Stimulated activated CD4-positive, alpha-beta T cell treated with anti-CD3 and anti-CD28 coated beads, Interleukin-2, amount 100 ng/mL, for 48 hours (primary cell): ENCODE results near the gene SKOR2.
"Not testable (repeated sequence)": the region's sequence is repeated elsewhere in the genome, so short reads cannot be mapped to it uniquely, and the experiment has no call there.

ENCODE experiments used
- DNase-seq, 2 donors: peaks; one replicate each; pipeline ENCODE4 v3.0.0-alpha.2; 2020

The SKOR2 gene

GRCh38 chr18:47187721-47188120 is 63.7 kb downstream of the SKOR2 start:
- DNase-seq, result no peak

GRCh38 chr18:47184419-47185050 is 66.9 kb downstream of the SKOR2 start:
- no peak for DNase-seq

DNA sequence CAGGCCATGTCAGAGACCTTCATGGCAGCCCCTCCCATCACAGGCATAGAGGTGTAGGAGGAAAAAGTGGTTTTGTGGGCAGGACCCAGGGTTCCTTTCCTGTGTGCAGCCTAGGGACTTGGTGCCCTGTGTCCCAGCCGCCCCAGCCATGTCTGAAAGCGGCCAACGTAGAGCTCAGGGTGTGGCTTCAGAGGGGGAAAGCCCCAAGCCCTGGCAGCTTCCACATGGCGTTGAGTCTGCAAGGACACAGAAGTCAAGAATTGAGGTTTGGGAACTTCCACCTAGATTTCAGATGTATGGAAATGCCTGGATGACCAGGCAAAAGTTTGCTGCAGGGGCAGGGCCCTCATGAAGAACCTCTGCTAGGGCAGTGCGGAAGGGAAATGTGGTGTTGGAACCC is 69.3 kb downstream of the SKOR2 start:
- not testable (repeated sequence) for DNase-seq

GRCh38 chr18:47180765-47181164 is 70.7 kb downstream of the SKOR2 start:
- DNase-seq, result no peak

GRCh38 chr18:47179520-47179919 is 71.9 kb downstream of the SKOR2 start:
- DNase-seq, result no peak

DNA sequence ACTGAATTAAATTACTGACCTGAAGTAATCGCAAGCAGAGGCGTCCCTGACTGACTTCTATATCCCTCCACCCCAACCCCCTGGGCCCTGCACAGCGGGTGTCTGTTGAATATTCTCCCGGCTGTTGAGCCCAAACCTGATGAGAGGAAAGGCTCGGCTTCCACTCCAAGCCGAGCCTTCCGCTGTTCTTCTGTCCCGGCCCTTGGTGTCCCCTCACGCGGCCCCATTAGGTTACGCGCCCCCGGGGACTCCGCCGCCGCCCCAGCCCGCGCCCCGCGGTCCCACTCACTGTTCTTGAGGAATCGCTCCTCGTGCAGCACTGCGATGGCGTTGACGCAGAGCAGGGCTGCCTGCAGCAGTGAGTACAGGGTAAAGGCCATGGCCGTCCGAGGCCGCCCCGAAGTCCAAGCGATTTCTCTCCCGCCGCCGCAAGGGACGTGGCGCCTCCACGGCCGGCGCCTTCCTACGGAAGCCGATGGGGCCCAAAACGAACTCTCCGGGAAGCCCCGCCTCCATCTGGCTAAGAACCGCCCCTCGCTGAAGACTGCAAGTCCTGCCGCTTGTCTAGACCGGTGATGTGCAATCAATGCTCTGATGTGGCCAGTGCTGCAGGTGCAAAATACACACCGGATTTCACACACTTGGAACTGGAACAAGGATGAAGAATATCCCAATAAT is 75.4 kb downstream of the SKOR2 start, which contains the start of gene IER3IP1:
Gene IER3IP1 (minus strand): TSS at position 467 of the 678 bp plus-strand sequence. CDS start 87 bp downstream, at position 380.
- peak; percentile 91 to 93 for DNase-seq

- no peak for DNase-seq
Measured at GRCh38 chr18:47175283-47175897, 76.1 kb downstream of the SKOR2 start.

GRCh38 chr18:47174545-47175116 is 76.8 kb downstream of the SKOR2 start:
- DNase-seq, result no peak

DNA sequence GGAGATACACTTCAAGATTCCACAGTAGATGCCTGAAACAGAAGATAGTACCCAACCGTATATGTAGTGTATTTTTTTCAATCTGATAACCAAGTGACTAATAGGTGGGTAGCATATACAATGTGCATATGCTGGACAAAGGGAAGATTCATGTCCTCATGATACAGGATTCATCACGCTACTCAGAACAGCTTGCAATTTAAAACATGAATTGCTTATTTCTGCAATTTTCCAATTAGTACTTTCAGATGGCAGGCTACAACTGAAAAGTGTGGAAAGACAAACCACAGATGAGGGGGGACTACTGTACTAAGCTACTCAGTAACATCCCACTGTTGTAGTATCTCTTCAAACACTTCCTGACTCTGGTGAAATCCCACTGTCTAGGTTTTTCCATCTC is 79.0 kb downstream of the SKOR2 start:
- DNase-seq, result no peak

- DNase-seq, result no peak
Measured at GRCh38 chr18:47168913-47169312, 82.5 kb downstream of the SKOR2 start.

DNA sequence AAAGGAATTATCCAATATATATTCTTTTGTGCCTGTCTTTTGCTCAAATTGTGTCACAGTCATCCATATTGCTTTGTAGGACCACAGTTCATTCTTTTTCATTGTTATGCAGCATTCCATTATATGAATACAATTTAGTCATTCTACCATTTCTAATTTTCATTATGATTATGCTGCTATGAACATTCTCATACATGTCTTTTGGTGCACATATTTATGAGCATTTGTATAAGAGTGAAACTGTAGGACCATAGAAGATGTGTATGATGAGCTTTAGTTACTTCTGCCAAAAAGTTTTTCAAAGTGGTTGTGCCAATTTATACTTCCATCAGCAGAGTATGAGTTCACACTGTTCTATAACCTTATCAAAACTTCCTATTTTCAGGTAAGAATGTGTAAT is 83.0 kb downstream of the SKOR2 start:
- no peak for DNase-seq

DNA sequence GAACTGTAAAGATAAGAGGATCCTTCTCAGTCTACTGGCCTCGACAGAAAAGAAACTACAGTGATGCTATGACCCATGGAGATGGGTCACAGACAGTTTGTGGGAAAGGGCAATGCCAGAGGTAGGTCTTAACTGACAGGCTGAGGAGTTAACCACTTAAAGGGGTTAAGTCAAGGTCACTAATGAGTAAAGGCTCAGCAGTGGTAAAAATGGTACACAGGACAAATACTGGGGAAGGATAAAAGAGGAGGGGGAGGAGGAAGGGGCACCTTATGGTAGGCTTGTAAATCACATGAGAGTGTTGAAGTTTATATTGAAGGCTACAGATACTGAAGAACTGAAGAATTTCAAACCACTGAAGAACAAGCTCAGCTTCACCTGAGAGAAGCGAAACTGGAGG is 85.2 kb downstream of the SKOR2 start:
- DNase-seq, result no peak

DNA sequence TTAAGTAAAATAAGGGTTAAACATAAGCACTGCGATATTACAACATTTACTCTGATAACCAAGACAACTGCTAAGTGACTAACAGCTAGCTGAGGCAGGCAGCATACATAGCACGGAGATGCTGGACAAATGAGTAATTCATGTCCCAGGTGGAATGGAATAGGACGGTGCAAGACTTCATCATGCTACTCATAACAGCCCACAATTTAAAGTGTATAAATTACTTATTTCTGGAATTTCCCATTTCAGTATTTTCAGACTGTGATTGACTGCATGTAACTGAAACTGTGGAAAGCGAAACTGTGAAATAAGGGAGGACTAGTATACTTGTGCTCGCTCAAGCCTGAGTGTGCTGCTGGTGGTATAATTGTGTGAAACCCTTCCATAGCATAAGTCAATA is 88.2 kb downstream of the SKOR2 start:
- no peak for DNase-seq

- DNase-seq, result no peak
Measured at GRCh38 chr18:47160256-47160655, 91.2 kb downstream of the SKOR2 start.

DNA sequence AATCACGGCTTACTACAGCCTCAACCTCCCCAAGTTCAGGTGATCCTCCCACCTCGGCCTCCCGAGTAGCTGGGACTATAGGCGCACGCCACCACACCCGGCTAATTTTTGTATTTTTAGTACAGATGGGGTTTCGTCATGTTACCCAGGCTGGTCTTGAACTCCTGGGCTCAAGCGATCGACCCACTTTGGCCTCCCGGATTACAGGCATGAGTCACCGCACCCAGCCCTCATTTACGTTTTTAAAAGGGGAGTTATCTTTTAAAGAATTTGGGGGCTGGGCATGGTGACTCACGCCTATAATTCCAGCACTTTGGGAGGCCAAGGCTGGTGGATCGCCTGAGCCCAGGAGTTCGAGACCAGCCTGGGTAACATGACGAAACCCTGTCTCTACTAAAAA is 93.1 kb downstream of the SKOR2 start:
- not testable (repeated sequence) for DNase-seq
